ENCODE measurements around the gene CD300LG.
"Not testable (repeated sequence)": the region's sequence is repeated elsewhere in the genome, so short reads cannot be mapped to it uniquely, and the experiment has no call there.

CD300LG gene

DNA sequence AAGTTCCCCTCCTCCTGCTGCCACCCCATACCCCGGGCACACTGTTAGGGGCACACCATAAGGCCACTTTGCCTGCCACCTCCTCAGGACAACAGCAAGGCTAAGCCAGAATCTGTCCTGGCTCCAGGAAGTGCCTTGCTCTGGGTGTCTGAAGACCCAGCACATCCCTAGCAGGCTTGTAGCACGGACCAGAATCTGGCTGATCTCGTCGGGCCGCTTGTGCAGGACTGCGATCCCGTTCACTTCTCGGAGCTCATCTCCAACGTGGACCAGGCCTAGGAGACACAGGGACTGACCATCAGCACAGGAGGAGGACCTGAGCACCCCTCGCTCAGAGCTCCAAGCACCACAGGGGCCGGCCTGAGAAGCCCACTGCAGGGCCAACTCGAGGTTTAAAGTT, 21.4 kb upstream of the CD300LG start:
- DNase-seq (ENCODE audit: low spot score) = no peak

DNA sequence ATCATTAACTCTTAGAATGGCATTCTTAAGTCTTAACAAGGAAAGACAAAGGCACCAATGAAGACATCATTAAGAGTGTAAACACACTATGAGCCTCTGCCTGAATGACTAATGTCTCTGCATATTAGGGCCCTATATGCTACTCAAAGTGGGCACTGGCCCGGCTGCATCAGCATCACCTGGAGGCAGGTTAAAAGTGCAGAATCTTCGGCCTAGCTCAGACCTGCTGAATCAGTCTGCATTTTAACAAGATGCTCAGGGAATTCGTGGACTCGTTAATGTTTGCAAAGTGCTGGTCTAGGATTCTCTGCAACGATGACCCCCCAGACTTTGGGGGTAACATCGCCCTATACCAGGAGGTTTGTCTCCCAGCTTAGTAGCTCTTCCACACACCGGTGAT, 20.8 kb upstream of the CD300LG start:
- DNase-seq (ENCODE audit: low spot score) = no peak

DNA sequence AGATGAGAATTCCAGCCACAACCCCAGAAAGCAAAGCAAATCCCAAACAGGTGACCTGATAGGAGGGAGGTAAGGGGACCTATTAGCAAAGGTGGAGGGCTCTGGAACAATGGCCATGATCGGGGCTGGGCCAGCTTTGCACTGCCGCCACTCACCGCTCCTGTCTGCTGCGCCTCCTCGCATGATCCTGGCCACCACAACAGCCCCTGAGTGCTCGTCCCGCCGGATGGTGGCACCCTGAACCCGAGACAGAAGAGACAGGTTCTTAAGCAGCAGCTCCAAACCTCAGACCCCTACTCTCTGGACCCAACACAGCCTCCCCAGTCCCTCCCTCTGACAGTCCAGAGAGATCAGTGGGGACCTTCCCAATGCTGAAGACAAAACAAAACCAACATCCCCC, 19.4 kb upstream of the CD300LG start:
- DNase-seq (ENCODE audit: low spot score) = no peak

DNA sequence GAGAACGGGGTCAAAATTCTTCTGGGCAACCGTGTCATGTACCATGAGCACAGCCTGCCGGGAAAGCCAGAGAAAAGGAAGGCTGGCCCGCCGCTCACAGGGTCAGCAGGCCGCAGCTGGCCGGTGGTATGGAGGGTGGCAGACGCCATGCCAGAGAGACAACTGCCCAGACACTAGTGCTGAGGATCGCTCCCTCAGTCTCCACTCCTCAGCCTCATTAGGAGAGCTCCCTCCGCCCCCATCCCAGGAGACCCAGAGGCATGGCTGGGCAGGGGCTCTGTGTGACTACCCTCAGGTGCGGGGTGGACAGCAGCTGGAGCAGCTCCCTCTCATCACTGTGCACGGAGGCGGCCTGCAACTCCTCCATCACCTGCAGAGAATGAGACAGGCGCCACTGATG, 17.2 kb upstream of the CD300LG start:
- no peak for DNase-seq (ENCODE audit: low spot score)

DNA sequence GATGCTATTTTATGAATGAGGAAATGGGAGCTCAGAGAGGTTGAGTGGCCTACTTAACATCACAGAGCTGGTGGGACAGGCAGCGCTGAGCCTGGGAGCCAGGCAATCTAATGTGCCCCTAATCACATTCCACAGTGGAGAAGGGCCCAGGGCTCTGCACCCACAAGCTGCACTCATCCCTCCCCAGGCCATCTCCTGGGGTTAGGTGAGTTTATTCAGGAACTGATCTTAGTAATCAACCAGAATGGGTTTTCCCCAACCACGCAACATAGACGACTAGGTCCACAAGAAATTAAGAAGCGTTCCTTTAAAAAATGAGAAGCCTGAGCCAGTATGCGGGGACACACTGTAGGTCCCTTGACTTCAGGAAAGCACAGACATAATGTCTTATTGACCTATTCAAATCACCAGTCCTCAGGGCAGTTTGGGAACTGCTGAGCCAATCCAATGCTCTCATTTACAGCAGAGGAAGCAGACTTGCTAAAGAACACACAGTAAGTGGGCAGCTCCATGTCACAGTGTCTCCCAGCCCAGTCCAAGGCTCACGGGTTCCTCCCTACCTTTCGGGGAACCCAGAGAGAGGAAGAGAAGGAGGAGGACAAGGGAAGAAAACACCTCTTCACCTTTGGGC, 16.4 kb upstream of the CD300LG start:
- no peak for DNase-seq (ENCODE audit: low spot score)

DNA sequence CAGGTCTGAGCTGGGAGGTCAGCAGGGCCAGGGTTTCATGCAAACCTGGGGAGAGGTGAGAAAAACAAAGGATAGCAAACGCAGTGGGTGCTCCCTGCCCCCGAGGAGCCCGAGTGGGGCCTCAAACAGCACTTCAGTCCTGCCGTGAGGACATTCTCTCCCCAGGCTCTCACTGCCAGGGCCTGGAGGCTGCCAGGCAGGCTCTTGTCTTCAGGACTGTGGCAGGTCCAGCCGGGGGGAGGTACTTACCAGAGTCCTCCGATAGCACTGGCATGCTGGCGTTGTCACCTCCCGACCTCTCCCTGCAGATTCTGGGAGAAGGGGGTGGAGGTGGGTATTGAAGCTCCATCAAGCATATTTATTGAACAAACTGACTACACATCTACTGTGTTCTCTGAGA, 15.3 kb upstream of the CD300LG start:
- DNase-seq (ENCODE audit: low spot score) = no peak

DNA sequence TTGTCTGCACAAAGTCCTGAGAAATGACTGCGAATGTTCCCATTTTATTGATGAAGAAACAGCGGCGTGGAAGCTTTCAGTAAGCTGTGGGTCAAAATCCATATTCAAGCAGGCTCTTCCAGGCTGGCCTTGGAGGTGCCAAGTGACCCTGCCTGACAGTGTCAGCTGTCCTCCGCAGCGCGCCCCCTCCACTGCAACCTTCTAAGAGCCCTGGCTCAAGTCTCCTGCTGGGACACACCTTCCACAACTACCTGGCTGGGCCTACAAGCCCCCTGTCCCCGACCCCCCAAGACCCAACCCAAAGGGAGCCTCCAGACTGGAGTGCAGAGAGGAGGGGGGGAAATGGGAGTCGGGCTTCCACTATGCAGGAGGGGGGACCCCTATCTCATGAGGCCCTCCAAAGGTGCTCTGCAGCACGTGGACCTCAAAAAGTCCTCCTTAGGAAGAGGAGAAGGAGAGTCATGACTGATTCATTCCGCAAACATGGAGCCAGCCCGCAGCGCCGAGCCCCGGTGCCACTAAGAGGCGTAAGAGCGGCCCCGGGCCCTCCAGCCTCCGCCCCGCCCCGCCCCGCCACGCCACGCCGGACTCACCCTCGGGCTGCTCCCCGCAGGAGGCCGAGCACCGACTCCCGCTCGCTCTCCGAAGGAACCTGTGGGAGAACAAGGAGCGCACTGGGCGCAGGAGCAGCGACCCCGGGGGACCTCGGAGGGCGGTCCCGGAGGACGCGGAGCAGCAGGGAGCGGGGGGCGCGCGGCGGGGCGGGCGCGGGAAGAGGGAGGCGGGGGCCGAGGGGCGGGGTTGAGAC, 14.6 kb upstream of the CD300LG start:
- DNase-seq (ENCODE audit: low spot score) = no peak

DNA sequence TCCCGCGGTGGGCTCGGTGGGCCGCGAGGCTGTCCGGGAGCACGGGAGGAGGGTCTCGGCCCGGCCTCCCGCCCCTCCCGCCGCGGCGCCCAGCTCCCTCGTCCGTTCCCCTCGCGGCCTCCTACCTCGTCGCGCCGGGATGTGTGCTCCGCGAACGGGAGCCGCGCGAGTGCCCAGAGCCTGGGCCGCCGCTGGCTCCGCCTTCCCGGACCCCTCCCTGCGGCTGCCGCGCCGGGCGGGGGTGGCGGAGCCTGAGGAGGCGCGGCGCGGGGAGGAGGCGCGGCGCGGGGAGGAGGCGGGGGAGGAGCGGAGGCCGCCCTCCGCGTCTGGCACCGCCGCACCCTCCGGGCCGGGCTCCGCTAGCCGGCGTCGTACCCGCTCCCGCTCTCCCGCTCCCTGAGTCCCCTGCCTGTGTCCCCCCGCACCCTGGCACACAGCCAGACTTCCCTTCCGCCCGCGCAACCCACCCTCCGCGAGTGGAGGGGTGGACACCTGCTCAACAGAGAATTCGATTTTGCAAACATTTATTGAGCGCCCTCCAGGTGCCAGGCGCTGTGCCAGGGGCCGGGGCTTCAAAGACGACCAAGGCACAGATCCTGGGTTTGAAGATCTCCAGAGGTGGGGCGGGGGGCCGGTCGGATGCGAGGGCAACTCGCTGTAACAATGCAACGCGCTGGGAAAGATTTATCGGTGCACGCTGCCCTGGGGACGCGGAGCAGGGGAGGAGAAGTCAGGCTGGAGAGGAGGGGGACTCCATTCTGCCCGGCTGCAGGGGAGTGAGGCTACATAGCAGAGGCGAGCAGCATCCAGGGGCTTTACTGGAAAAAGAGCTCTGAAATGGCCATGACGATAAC, 13.8 kb upstream of the CD300LG start, which contains the start of gene MPP3:
Gene MPP3, minus strand, starts transcription at position 171 of the 854 bp plus-strand sequence. CDS start 1,240 bp downstream, outside the sequence.
- DNase-seq (ENCODE audit: low spot score) = peak; percentile 32

DNA sequence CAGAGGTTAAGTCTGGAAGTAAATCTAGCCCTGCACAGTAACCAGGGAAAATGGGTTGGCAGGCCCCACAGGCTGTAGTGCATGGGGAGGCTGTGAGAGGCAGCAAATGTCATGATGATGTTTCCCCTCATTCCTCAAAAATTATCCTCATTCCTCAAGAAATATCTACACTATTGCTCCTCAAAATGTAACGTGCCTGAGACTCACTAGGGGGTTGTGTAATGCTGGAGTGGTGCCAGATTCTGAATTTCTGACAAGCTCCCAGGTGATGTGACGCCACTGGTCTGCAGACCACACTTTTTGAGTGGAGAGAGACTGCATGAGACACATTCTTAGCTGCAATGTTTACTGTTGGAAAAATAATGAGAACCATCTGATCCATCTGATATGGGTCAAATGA, 12.9 kb upstream of the CD300LG start:
- DNase-seq (ENCODE audit: low spot score) = no peak

DNA sequence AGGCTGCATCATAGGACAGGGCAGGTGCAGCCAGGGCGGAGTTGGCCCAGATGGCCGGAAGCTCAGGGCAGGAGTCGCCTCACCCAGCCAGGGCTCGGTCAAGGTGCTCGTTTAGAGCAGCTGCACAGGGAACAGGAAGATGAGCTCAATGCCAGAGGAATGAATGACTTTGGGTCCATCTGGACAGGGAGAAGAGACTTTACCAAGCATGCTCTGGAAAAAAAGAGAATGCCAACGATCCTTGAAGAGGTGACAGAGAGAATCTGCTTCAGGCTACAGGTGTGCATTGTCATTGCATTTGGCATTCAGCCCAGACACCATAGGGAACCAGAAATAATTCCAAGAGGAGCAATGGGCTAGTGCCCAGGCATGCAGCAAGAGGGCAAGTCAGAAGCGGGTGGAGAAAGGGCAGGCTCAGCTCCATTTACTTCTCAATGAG, 7.3 kb upstream of the CD300LG start:
- no peak for DNase-seq (ENCODE audit: low spot score)

DNA sequence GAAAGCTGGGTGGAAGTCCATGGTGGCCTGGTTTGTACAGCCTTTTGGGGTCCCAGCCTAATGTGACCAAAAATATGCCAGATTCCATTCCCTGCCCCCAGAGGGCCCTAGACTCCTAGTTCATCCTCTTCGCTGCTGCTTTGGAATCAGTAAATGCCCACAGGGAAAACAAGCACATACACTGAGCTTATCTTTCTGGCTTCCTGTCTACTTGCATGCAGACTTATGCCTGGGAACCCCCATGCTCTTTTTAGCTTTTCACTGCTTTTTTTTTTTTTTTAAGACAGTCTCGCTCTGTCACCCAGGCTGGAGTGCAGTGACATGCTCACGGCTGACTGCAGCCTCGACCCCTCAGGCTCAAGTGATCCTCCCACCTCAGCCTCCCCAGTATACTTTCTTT, 6.2 kb upstream of the CD300LG start:
- no peak for DNase-seq (ENCODE audit: low spot score)

DNA sequence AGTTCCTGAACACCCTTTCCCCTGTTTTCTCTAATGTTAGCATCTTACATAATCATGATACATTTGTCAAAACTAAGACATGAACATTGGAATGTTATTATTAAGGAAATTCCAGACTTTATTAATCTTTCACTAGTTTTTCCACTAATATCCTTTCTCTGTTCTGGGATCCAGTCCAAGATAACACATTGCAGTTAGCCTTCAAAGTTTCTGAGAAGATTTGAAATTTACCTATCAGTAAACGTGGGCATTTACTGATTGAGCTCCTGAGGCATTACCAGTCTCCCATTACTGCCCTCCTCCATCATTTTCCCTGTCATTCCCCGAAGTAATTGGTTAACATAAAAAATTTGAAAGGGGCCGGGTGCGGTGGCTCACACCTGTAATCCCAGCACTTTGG, 5.7 kb upstream of the CD300LG start:
- DNase-seq (ENCODE audit: low spot score) = no peak

DNA sequence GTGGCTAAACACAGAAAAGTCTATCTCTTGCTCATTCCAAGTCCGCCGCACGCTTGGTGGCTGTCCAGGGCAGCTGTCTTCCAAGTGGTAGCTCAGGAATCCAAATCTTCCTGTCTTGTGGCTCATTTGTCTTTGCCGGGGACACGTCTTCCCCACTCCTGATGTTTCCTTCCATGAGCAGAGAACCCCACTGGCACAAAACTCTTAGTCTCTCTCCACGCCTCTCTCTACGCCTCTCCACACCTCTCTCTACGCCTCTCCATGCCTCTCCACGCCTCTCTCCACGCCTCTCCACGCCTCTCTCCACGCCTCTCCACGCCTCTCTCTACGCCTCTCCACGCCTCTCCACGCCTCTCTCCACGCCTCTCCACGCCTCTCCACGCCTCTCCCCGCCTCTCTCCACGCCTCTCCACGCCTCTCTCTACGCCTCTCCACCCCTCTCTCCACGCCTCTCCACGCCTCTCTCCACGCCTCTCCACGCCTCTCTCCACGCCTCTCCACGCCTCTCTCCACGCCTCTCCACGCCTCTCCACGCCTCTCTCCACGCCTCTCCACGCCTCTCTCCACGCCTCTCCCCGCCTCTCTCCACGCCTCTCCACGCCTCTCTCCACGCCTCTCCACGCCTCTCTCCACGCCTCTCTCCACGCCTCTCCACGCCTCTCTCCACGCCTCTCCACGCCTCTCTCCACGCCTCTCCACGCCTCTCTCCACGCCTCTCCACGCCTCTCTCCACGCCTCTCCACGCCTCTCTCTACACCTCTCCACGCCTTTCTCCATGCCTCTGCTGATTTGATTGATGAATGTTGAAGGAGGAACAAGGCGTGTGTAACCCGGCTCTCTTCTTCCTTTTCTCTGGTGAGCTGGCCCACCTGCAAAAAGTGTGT, 4.6 kb upstream of the CD300LG start:
- DNase-seq (ENCODE audit: low spot score) = not testable (repeated sequence)

DNA sequence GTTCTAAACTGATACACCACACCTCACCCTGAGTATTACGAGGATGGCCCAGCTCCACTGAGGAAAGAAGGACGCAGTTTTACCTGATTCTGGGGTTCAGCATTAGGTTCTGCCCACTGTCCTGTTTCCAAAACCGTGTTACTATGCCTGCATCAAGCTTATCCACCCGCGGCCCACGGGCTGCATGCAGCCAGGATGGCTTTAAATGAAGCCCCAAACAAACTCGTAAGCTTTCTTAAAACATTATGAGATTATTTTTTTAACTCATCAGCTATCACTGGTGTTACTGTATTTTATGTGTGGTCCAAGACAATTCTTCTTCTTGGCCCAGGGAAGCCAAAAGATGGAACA, 4.0 kb upstream of the CD300LG start:
- DNase-seq (ENCODE audit: low spot score) = no peak

DNA sequence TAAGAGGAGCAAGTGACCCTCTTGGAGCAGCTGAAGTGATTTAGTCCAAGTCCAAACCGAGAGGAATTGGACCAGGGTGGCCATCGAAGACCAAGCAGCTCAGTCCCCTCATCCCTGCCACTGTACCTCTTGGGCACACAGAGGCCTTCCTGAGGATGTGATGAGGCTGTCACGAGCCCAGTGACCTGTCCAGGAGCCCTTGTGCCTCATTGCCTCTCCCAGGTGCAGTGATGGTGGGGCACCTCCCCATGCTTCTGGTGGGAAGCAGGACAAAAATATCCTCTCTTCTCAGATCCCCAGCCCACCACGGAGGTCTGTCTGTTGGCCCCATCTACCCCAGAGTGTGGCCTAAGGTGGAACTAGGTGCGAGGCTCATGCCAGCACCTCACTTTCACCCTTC, 2.7 kb upstream of the CD300LG start:
- DNase-seq (ENCODE audit: low spot score) = no peak

DNA sequence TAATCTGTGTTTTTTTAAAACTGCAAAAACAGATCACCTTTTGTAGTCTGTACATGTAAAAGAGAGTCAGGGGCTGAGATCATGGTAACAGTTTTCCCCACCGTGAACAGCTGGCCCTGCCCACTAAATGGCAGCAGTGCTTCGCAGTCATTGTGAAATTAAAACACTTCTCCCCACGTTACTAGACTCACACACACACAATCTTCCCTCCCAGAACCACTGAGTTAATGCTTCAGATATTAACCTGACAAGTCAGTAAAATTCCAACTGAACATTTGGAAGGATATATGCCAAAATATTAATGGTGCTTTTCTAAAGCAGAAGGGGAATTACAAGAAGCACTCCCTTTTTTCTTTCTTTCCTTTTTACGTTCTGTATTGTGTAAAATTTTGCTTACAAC, 1.2 kb upstream of the CD300LG start:
- DNase-seq (ENCODE audit: low spot score) = no peak

DNA sequence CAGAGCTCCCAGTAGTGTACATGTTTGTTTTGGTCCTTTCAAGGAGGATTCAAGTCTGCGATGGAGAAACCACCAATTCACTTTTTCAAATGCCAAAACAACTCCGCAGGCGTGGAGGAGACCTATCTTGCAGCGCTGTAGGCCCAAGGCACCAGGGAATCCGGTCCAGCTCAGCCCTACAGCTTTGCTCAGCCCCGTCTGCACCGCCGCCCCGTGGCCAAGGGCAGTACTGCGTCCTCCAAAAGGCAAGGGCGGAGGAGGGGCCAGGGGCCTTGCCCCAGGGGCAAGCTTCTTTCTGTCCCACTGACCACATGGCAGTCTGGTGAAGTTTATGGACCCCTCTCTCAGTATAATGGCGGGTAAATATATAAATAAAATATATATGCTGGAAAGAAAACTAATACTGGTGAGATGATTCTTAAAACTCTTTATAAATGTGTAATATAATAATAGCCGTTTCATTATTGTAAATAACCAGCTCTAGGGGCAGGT, 709 bp upstream of the CD300LG start:
- peak; percentile 54 for DNase-seq (ENCODE audit: low spot score)

DNA sequence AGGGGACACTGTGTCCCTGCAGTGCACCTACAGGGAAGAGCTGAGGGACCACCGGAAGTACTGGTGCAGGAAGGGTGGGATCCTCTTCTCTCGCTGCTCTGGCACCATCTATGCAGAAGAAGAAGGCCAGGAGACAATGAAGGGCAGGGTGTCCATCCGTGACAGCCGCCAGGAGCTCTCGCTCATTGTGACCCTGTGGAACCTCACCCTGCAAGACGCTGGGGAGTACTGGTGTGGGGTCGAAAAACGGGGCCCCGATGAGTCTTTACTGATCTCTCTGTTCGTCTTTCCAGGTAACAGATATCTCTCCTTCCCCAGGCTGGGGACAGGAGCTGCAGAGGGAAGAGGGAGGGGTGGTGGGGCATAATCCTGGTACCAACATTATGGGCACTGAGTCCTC, 1.6 kb downstream of the CD300LG start:
- no peak for DNase-seq (ENCODE audit: low spot score)

DNA sequence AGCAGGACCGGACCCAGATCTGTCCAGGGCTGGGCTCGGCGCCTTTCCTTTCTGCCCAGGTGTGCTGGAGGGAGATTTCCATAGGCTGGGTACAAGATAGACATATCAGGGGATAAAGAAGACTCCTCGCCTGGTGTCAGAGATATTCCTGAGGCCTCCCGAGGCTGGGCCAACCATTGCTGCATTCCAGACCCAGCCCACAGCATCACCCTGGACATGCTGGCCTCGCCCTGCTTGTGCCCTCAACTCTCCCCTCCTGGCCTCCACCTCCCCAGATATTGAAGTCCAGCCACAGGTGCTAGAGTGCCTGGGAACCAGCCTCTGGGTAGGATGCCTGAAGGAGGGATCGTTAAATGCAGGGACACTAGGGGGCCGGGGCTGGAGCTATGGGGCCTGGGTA, 2.1 kb downstream of the CD300LG start:
- DNase-seq (ENCODE audit: low spot score) = no peak

DNA sequence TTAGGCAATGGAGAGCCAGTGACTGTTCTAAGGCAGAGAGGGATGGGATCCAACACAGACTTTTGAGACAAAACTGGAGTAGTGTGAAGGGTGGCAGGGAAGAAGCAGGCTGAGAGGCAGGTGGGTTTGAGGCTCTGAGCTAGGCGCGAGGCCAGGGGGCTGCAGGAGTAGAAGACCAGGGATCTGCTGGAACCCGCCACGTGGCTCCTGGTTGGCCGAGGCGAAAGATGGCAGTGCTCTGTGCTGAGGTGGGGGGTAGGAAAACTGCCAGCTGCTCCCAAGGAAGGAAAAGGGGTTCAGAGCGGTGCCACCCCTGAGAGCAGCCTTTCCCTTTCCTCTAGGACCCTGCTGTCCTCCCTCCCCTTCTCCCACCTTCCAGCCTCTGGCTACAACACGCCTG, 5.6 kb downstream of the CD300LG start:
- no peak for DNase-seq (ENCODE audit: low spot score)

DNA sequence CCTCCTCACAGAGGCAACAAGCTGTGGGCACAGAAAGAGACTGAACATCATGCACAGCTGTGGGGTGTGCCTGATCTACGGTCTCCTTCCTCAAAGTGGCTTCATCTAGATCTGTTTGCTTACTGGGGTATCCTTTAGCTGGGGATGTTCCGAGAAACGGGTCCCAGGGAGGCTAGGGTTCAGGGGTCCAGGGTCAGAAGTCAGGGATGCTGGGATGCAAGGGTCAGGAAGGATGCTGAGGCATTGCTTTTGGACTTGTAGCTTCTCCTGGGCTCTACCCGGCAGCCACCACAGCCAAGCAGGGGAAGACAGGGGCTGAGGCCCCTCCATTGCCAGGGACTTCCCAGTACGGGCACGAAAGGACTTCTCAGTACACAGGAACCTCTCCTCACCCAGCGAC, 6.6 kb downstream of the CD300LG start:
- no peak for DNase-seq (ENCODE audit: low spot score)

DNA sequence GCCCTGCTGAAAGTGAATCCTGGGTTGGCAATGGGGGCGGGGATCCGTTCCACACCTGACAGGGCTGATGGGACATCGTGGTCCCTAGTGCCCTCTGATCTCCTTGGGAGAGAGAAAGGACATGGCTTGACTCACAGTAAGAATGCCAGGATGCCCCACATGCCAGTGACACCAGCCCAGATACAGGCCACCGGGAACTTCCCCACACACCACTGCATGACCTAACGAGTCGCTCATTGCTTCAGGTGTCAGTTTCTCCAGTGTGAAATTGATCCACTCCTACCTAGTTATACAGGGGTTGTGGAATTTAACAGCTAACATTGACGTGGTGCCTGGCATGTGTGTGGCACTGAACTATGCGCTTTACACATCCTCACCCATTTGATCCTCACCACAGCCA, 7.5 kb downstream of the CD300LG start:
- DNase-seq (ENCODE audit: low spot score) = no peak
